GM19043 (cell line): Measurements from ENCODE around the gene TRMT61A.

Experiments used
- ATAC-seq: cut with Tn5 transposase; IDR thresholded peaks from one replicate; pipeline ENCODE4 v1.9.1; 2021; ENCODE audit warnings: low read depth; ENCODE audit not compliant: unreplicated experiment

Gene TRMT61A

GRCh38 chr14:103545915-103546651 is 17.1 kb downstream of the TRMT61A start:
- no peak for ATAC-seq

- ATAC-seq, result no peak
Observed at GRCh38 chr14:103546652-103547454, 17.9 kb downstream of the TRMT61A start.

GRCh38 chr14:103547455-103547940 is 18.5 kb downstream of the TRMT61A start:
- no peak for ATAC-seq

GRCh38 chr14:103547941-103548462 is 19.0 kb downstream of the TRMT61A start:
- ATAC-seq, result no peak

GRCh38 chr14:103548463-103549351 is 19.7 kb downstream of the TRMT61A start:
- ATAC-seq, result no peak

- no peak for ATAC-seq
Observed at GRCh38 chr14:103549361-103550311, 20.6 kb downstream of the TRMT61A start.

GRCh38 chr14:103550451-103551337 is 21.7 kb downstream of the TRMT61A start:
- ATAC-seq, result no peak

GRCh38 chr14:103551338-103551762 is 22.4 kb downstream of the TRMT61A start:
- no peak for ATAC-seq

- ATAC-seq, result no peak
Observed at GRCh38 chr14:103552011-103552845, 23.2 kb downstream of the TRMT61A start.

GRCh38 chr14:103552846-103553210 is 23.8 kb downstream of the TRMT61A start:
- ATAC-seq, result no peak

- ATAC-seq, result no peak
Observed at GRCh38 chr14:103555559-103556337, 26.8 kb downstream of the TRMT61A start.

GRCh38 chr14:103556946-103557758 is 28.2 kb downstream of the TRMT61A start:
- no peak for ATAC-seq

GRCh38 chr14:103558071-103558882 is 29.3 kb downstream of the TRMT61A start:
- no peak for ATAC-seq

- ATAC-seq, result no peak
Observed at GRCh38 chr14:103559766-103560165, 30.8 kb downstream of the TRMT61A start.

GRCh38 chr14:103560691-103561090 is 31.7 kb downstream of the TRMT61A start:
- no peak for ATAC-seq
